Measurements from ENCODE around the gene SLC30A7. TPM values are rescaled to one million over a fixed set of nuclear protein-coding genes. Genes with fewer than 3 reads are reported as not detected.

Gene SLC30A7
- total and polyA plus RNA-seq, 7 experiments from 2014 or later = 9.0 to 44.5 (median 32.1) TPM

GRCh38 chr1:101027194-101027772 is 131.4 kb downstream of the SLC30A7 start:
- H3K27me3 ChIP-seq (ENCODE audit: control insufficient read depth in 2 of 2, insufficient read depth in 2 of 2, low read length in 2 of 2) = no peaks in the 10 kb centered on the region
- peaks cover 0 to 3% (median 0%) of the 10 kb centered on the region in 11 donors for H3K9me3 Mint-ChIP-seq
- ATAC-seq = no peak
- H3K36me3 Mint-ChIP-seq = peaks cover 3 to 41% (median 22%) of the 10 kb centered on the region in 5 donors
- H3K9me3 ChIP-seq (ENCODE audit: control insufficient read depth in 2 of 3, low read length in 3 of 3) = no peaks in the 10 kb centered on the region
- H3K27ac Mint-ChIP-seq = peak overlapping the region in 7 of 9 donors; percentile 3 to 99 (median 28)
- intact Hi-C loops (cut with micrococcal nuclease) = loop anchor here (2.0 to 10.0 kb wide), 7 partner anchors 35 to 330 kb away; no protein-coding TSS in a partner anchor
- CTCF ChIA-PET = no interaction called here
- DNase-seq = no peak
- peaks cover 0 to 4% (median 0%) of the 10 kb centered on the region in 3 experiments for H3K36me3 ChIP-seq (ENCODE audit: control insufficient read depth in 2 of 3, insufficient read depth in 3 of 3, low read length in 3 of 3)
- no peaks in the 10 kb centered on the region for H3K27me3 Mint-ChIP-seq
- H3K27ac ChIP-seq (ENCODE audit: low read depth, low read length) = no peak overlapping the region
- POLR2A ChIA-PET = interaction anchor here (0.6 to 1.2 kb wide), 5 partner anchors 16 to 211 kb away, joined by 3 to 4 read pairs (median 4); no protein-coding TSS in a partner anchor
- H3K4me1 Mint-ChIP-seq = peaks cover 37 to 95% (median 72%) of the 10 kb centered on the region in 7 donors
- H3K4me3 Mint-ChIP-seq = peak overlapping the region; percentile 55 to 97 (median 90)
- H3K4me3 ChIP-seq (ENCODE audit: low read length) = peak overlapping the region; percentile 85
- H3K4me1 ChIP-seq (ENCODE audit: control insufficient read depth in 2 of 2, insufficient read depth in 2 of 2, low read length in 2 of 2) = peaks cover 14 to 44% of the 10 kb centered on the region in 2 donors

GRCh38 chr1:101028466-101028865 is 132.6 kb downstream of the SLC30A7 start:
- peaks cover 0 to 7% (median 0%) of the 10 kb centered on the region in 11 donors for H3K9me3 Mint-ChIP-seq
- ATAC-seq (no peak), DNase-seq (no peak)
- CTCF ChIA-PET = interaction anchor here (1.0 kb wide), 1 partner anchor 16 kb away, joined by 3 read pairs; no protein-coding TSS in a partner anchor
- peak overlapping the region in 2 of 9 donors; percentile 4 to 19 for H3K27ac Mint-ChIP-seq
- no peaks in the 10 kb centered on the region for H3K27me3 ChIP-seq (ENCODE audit: control insufficient read depth in 2 of 2, insufficient read depth in 2 of 2, low read length in 2 of 2)
- H3K27me3 Mint-ChIP-seq = no peaks in the 10 kb centered on the region
- peaks cover 0 to 43% (median 22%) of the 10 kb centered on the region in 5 donors for H3K36me3 Mint-ChIP-seq
- POLR2A ChIA-PET = interaction anchor here (0.6 to 1.4 kb wide), 4 partner anchors 12 to 84 kb away, joined by 3 to 4 read pairs (median 3); no protein-coding TSS in a partner anchor
- no peaks in the 10 kb centered on the region for H3K9me3 ChIP-seq (ENCODE audit: control insufficient read depth in 2 of 3, low read length in 3 of 3)
- peaks cover 35 to 89% (median 67%) of the 10 kb centered on the region in 7 donors for H3K4me1 Mint-ChIP-seq
- peaks cover 0 to 4% (median 0%) of the 10 kb centered on the region in 3 experiments for H3K36me3 ChIP-seq (ENCODE audit: control insufficient read depth in 2 of 3, insufficient read depth in 3 of 3, low read length in 3 of 3)
- no peak overlapping the region for H3K27ac ChIP-seq (ENCODE audit: low read depth, low read length)
- no peak overlapping the region for H3K4me3 ChIP-seq (ENCODE audit: low read length)
- intact Hi-C loops (cut with micrococcal nuclease) = loop anchor here (2.0 to 10.0 kb wide), 7 partner anchors 14 to 329 kb away; no protein-coding TSS in a partner anchor
- peaks cover 14 to 44% of the 10 kb centered on the region in 2 donors for H3K4me1 ChIP-seq (ENCODE audit: control insufficient read depth in 2 of 2, insufficient read depth in 2 of 2, low read length in 2 of 2)
- H3K4me3 Mint-ChIP-seq = peak overlapping the region in 6 of 10 donors; percentile 21 to 91 (median 50)

- peaks cover 14 to 42% of the 10 kb centered on the region in 2 donors for H3K4me1 ChIP-seq (ENCODE audit: control insufficient read depth in 2 of 2, insufficient read depth in 2 of 2, low read length in 2 of 2)
- no peak for DNase-seq
- H3K4me3 Mint-ChIP-seq = peak overlapping the region in 8 of 10 donors; percentile 3 to 91 (median 50)
- intact Hi-C loops (cut with micrococcal nuclease) = loop anchor here (2.0 to 10.0 kb wide), 7 partner anchors 14 to 328 kb away; no protein-coding TSS in a partner anchor
- no peaks in the 10 kb centered on the region for H3K27me3 ChIP-seq (ENCODE audit: control insufficient read depth in 2 of 2, insufficient read depth in 2 of 2, low read length in 2 of 2)
- H3K36me3 ChIP-seq (ENCODE audit: control insufficient read depth in 2 of 3, insufficient read depth in 3 of 3, low read length in 3 of 3) = peaks cover 0 to 4% (median 0%) of the 10 kb centered on the region in 3 experiments
- H3K9me3 ChIP-seq (ENCODE audit: control insufficient read depth in 2 of 3, low read length in 3 of 3) = no peaks in the 10 kb centered on the region
- no peak for ATAC-seq
- H3K27ac Mint-ChIP-seq = peak overlapping the region in 3 of 9 donors; percentile 4 to 60 (median 19)
- peaks cover 0 to 43% (median 22%) of the 10 kb centered on the region in 5 donors for H3K36me3 Mint-ChIP-seq
- peaks cover 0 to 7% (median 0%) of the 10 kb centered on the region in 11 donors for H3K9me3 Mint-ChIP-seq
- no peak overlapping the region for H3K27ac ChIP-seq (ENCODE audit: low read depth, low read length)
- H3K4me3 ChIP-seq (ENCODE audit: low read length) = no peak overlapping the region
- no peaks in the 10 kb centered on the region for H3K27me3 Mint-ChIP-seq
- ChIA-PET POLR2A (interaction anchor here (1.2 to 1.4 kb wide), 3 partner anchors 12 to 41 kb away, joined by 3 to 4 read pairs (median 3); no protein-coding TSS in a partner anchor), CTCF (no interaction called here)
- peaks cover 32 to 89% (median 66%) of the 10 kb centered on the region in 7 donors for H3K4me1 Mint-ChIP-seq
Observed at GRCh38 chr1:101029184-101029583, 133.3 kb downstream of the SLC30A7 start.

GRCh38 chr1:101030881-101031280 is 135.0 kb downstream of the SLC30A7 start:
- Mint-ChIP-seq H3K27ac (peak overlapping the region in 2 of 9 donors; percentile 56 to 62), H3K4me1 (peaks cover 32 to 89% (median 68%) of the 10 kb centered on the region in 7 donors), H3K36me3 (peaks cover 0 to 48% (median 22%) of the 10 kb centered on the region in 5 donors), H3K4me3 (peak overlapping the region in 2 of 10 donors; percentile 1 to 40), H3K27me3 (no peaks in the 10 kb centered on the region), H3K9me3 (peaks cover 0 to 7% (median 0%) of the 10 kb centered on the region in 11 donors)
- peaks cover 0 to 1% (median 0%) of the 10 kb centered on the region in 3 experiments for H3K36me3 ChIP-seq (ENCODE audit: control insufficient read depth in 2 of 3, insufficient read depth in 3 of 3, low read length in 3 of 3)
- ChIA-PET POLR2A (interaction anchor here (1.0 to 2.0 kb wide), 3 partner anchors 8 to 81 kb away, joined by 4 to 7 read pairs (median 6); no protein-coding TSS in a partner anchor), CTCF (interaction anchor here (1.3 kb wide), 1 partner anchor 11 kb away, joined by 4 read pairs; no protein-coding TSS in a partner anchor)
- H3K4me3 ChIP-seq (ENCODE audit: low read length) = no peak overlapping the region
- H3K27me3 ChIP-seq (ENCODE audit: control insufficient read depth in 2 of 2, insufficient read depth in 2 of 2, low read length in 2 of 2) = no peaks in the 10 kb centered on the region
- peaks cover 14 to 32% of the 10 kb centered on the region in 2 donors for H3K4me1 ChIP-seq (ENCODE audit: control insufficient read depth in 2 of 2, insufficient read depth in 2 of 2, low read length in 2 of 2)
- ATAC-seq = no peak
- H3K27ac ChIP-seq (ENCODE audit: low read depth, low read length) = no peak overlapping the region
- no peak for DNase-seq
- intact Hi-C loops (cut with micrococcal nuclease) = no loop called here
- no peaks in the 10 kb centered on the region for H3K9me3 ChIP-seq (ENCODE audit: control insufficient read depth in 2 of 3, low read length in 3 of 3)

Other genes starting within 250 kb of the SLC30A7 start
- gene VCAM1, start 176.3 kb upstream of the SLC30A7 start, total RNA-seq = not detected
- gene VCAM1, start 176.3 kb upstream of the SLC30A7 start, polyA plus RNA-seq = not detected
- gene EXTL2, start 1.2 kb upstream of the SLC30A7 start, total RNA-seq = 1 to 10 TPM; 1.5 to 4.6 (median 3.2) TPM
- gene EXTL2, start 1.2 kb upstream of the SLC30A7 start, polyA plus RNA-seq = 1 to 10 TPM; 2.3 to 3.7 TPM
- 10 to 100 TPM; 26.3 to 72.2 (median 45.3) TPM for gene DPH5, start 129.7 kb downstream of the SLC30A7 start, total RNA-seq
- gene DPH5, start 129.7 kb downstream of the SLC30A7 start, polyA plus RNA-seq = 10 to 100 TPM; 53.7 to 57.4 TPM

All from naive thymus-derived CD4-positive, alpha-beta T cell (primary cell).